Loucy (cell line): ENCODE results near the gene ZNF433.
A peak's percentile ranks its signal among the peaks of the same experiment; 100 is the strongest.

Experiments used
- H2AFZ ChIP-seq: fragments of 200-600 bp; sonication (generic); 2 replicates; pipeline ENCODE4 v1.6.0; 2016; ENCODE audit warnings: antibody characterized with exemption, mild to moderate bottlenecking, low read length, moderate library complexity
- H3F3A ChIP-seq: fragments of 200-600 bp; 2 replicates; pipeline ENCODE4 v1.6.0; 2016; ENCODE audit warnings: antibody characterized with exemption, low read depth, mild to moderate bottlenecking
- H3K27me3 ChIP-seq: fragments of 200-600 bp; sonication (generic); 2 replicates; pipeline ENCODE4 v1.6.1; 2014; ENCODE audit warnings: low read length, mild to moderate bottlenecking; ENCODE audit not compliant: insufficient read depth, poor library complexity, severe bottlenecking
- H3K36me3 ChIP-seq: fragments of 200-600 bp; sonication (generic); 2 replicates; pipeline ENCODE4 v1.6.1; 2016; ENCODE audit warnings: low read length; ENCODE audit not compliant: insufficient read depth
- H3K4me1 ChIP-seq: fragments of 200-600 bp; sonication (generic); 2 replicates; pipeline ENCODE4 v1.5.1; 2014; ENCODE audit warnings: low read length, mild to moderate bottlenecking; ENCODE audit not compliant: insufficient read depth, poor library complexity, severe bottlenecking
- H3K4me2 ChIP-seq: fragments of 200-600 bp; sonication (generic); 2 replicates; pipeline ENCODE4 v1.6.0; 2014; ENCODE audit warnings: antibody characterized with exemption, low read length, low read depth, mild to moderate bottlenecking; ENCODE audit not compliant: poor library complexity, severe bottlenecking
- H3K4me3 ChIP-seq: fragments of 200-600 bp; sonication (generic); 2 replicates; pipeline ENCODE4 v1.5.1; 2014; ENCODE audit warnings: low read length, mild to moderate bottlenecking, mixed read lengths; ENCODE audit not compliant: poor library complexity, severe bottlenecking
- H3K79me2 ChIP-seq: fragments of 200-600 bp; sonication (generic); 2 replicates; pipeline ENCODE4 v1.6.1; 2014; ENCODE audit warnings: low read length; ENCODE audit not compliant: insufficient read depth
- H3K9ac ChIP-seq: fragments of 200-600 bp; sonication (generic); 2 replicates; pipeline ENCODE4 v1.6.0; 2014; ENCODE audit warnings: mild to moderate bottlenecking, low read depth, low read length, moderate library complexity; ENCODE audit not compliant: poor library complexity, severe bottlenecking
- H3K9me2 ChIP-seq: fragments of 200-600 bp; sonication (generic); replicated peaks from 2 replicates; pipeline ENCODE4 v1.6.1; 2016; ENCODE audit warnings: low read depth, low read length, mixed read lengths
- H3K9me3 ChIP-seq: fragments of 200-600 bp; sonication (generic); 2 replicates; pipeline ENCODE4 v1.6.1; 2014; ENCODE audit warnings: mild to moderate bottlenecking, antibody characterized with exemption, low read length, low read depth; ENCODE audit not compliant: insufficient read depth
- H4K20me1 ChIP-seq: fragments of 200-600 bp; sonication (generic); 2 replicates; pipeline ENCODE4 v1.6.0; 2014; ENCODE audit warnings: antibody characterized with exemption, low read length, mild to moderate bottlenecking; ENCODE audit not compliant: insufficient read depth, poor library complexity, severe bottlenecking
- EZH2phosphoT487 ChIP-seq: fragments of 200-600 bp; IDR thresholded peaks from 2 replicates; pipeline ENCODE4 v1.6.1; 2018; ENCODE audit warnings: antibody characterized with exemption, mild to moderate bottlenecking, moderate library complexity, borderline replicate concordance
- TF ChIP-seq, protein P1 (sequence below): fragments of 200-600 bp; sonication (generic); conservative IDR thresholded peaks from 2 replicates; pipeline ENCODE4 v1.5.1; 2014; ENCODE audit warnings: mild to moderate bottlenecking, antibody characterized with exemption, low read length

The ZNF433 gene

GRCh38 chr19:12075538-12076139 is 40.2 kb upstream of the ZNF433 start:
- Histone ChIP-seq H3K79me2 (no peaks in the 10 kb centered on the region), H3K4me3 (no peak overlapping the region), H3F3A (no peaks in the 10 kb centered on the region), H3K9me2 (no peaks in the 10 kb centered on the region), H3K4me2 (no peak overlapping the region), H4K20me1 (no peaks in the 10 kb centered on the region), H3K9me3 (peaks cover 43% of the 10 kb centered on the region; the same call in 1 of the 2 replicates), H3K9ac (no peak overlapping the region), H3K4me1 (peaks cover 4% of the 10 kb centered on the region), H3K36me3 (no peaks in the 10 kb centered on the region), H2AFZ (no peak overlapping the region), H3K27me3 (no peaks in the 10 kb centered on the region)
- TF ChIP-seq, protein P1, sequence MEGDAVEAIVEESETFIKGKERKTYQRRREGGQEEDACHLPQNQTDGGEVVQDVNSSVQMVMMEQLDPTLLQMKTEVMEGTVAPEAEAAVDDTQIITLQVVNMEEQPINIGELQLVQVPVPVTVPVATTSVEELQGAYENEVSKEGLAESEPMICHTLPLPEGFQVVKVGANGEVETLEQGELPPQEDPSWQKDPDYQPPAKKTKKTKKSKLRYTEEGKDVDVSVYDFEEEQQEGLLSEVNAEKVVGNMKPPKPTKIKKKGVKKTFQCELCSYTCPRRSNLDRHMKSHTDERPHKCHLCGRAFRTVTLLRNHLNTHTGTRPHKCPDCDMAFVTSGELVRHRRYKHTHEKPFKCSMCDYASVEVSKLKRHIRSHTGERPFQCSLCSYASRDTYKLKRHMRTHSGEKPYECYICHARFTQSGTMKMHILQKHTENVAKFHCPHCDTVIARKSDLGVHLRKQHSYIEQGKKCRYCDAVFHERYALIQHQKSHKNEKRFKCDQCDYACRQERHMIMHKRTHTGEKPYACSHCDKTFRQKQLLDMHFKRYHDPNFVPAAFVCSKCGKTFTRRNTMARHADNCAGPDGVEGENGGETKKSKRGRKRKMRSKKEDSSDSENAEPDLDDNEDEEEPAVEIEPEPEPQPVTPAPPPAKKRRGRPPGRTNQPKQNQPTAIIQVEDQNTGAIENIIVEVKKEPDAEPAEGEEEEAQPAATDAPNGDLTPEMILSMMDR: no peak
- no peak for TF ChIP-seq EZH2phosphoT487

DNA sequence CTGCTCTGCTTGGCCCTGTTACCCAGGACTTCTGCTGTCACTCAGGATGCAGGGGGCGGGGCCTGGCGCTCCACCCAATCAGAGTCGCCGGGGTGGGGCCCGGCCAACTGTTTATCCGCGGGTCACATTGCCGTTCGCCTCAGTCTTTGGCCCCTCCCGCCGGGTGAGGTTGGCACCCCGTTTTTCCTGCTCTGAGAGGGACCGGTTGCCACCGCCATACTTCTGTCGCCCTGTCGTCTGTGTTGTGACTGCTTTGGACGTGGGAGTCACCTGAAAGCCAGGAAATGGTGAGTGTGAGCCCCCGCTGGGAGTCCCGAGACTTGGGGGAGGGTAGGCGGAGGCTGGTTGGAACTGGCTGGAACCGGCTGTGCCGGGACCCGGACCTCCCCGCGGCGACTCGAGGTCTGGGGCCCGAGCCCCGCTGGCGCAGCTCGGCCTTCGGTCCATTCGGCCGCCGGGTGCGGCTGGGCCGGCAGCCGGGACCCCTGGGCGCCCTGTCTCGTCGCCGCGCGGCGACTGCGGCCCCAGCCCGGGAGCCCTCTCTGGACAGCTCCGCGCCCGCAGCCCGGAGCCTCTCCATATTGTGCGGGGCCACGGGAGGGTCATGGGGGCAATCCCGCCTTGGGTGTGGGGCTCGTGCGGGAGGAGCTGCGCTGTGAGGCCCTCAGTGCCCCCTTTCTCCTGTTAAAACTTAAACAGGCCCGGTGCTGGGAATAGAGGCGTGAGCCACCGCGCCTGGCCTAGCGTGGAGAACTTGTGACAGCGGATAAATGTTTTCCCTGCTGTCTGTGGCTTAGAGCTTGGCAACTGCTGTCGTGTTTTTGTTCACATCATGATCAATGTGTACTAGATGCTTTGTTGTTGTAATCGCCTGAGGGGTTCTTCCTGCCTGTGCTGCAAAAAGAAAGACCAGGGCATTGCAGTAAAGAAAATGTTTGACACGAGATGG is 29.4 kb upstream of the ZNF433 start, which contains the start of gene ZNF844:
TSS of gene ZNF844 (plus strand) at position 142 of the 949 bp plus-strand sequence. CDS start at position 285, 143 bp downstream.
- no peak for TF ChIP-seq EZH2phosphoT487
- TF ChIP-seq, protein P1: no peak

DNA sequence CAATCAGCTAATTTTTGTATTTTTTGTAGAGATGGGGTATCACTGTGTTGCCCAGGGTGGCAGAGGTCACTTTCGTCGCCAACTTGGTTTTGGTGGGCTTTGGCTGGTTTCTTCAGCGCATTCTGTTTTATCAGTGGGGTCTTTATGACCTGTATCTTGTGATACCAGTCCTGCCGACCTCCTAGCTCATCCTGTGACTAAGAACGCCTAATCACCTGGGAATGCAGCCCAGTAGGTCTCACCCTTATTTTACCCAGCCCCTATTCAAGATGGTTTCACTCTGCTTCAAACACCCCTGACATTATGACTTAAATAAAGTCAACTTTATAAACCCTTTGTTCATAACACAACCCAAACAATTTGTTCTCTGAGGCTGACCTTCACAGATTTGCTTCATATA is 20.3 kb upstream of the ZNF433 start:
- no peak overlapping the region for H2AFZ ChIP-seq
- H3K9me2 ChIP-seq: no peaks in the 10 kb centered on the region
- H3K9ac ChIP-seq: no peak overlapping the region
- no peaks in the 10 kb centered on the region for H3K27me3 ChIP-seq
- no peak overlapping the region for H3K4me2 ChIP-seq
- H4K20me1 ChIP-seq: no peaks in the 10 kb centered on the region
- no peaks in the 10 kb centered on the region for H3F3A ChIP-seq
- no peak overlapping the region for H3K4me3 ChIP-seq
- TF ChIP-seq, protein P1: no peak
- no peak for TF ChIP-seq EZH2phosphoT487
- no peaks in the 10 kb centered on the region for H3K36me3 ChIP-seq
- no peaks in the 10 kb centered on the region for H3K9me3 ChIP-seq
- no peaks in the 10 kb centered on the region for H3K79me2 ChIP-seq
- no peaks in the 10 kb centered on the region for H3K4me1 ChIP-seq

More for the DNA sequence above, 29.4 kb upstream of the ZNF433 start, which contains the start of gene ZNF844:
- Histone ChIP-seq H3K4me2 (no peak within 1 kb of the TSS), H2AFZ (no peak within 1 kb of the TSS), H4K20me1 (no peaks in the 10 kb centered on the region), H3F3A (no peaks in the 10 kb centered on the region), H3K36me3 (no peaks in the 10 kb centered on the region), H3K4me1 (no peaks in the 10 kb centered on the region), H3K27me3 (no peaks in the 10 kb centered on the region), H3K4me3 (peak within 1 kb of the TSS; percentile 29), H3K9me2 (no peaks in the 10 kb centered on the region), H3K9me3 (no peaks in the 10 kb centered on the region), H3K9ac (no peak within 1 kb of the TSS), H3K79me2 (no peaks in the 10 kb centered on the region)
